ENCODE data around the gene FBXO39. TPM values are rescaled to one million over a fixed set of nuclear protein-coding genes. Genes with fewer than 3 reads are reported as not detected.

FBXO39 gene
- total RNA-seq, 1 experiment from 2014 or later, result not detected

GRCh38 chr17:6796017-6796886 lies 20.2 kb downstream of the FBXO39 start:
- no TSS peak for BruUV-seq (replicated peaks)
- POLR2A ChIA-PET (ENCODE audit: unreplicated experiment), result no interaction called here
- 0 out of 2 replicates have a peak, but pooled peaks have one; percentile 18 for ATAC-seq

GRCh38 chr17:6796887-6797490 lies 21.0 kb downstream of the FBXO39 start:
- Histone ChIP-seq H3K9me3 (ENCODE audit: low read length) (no peaks in the 10 kb centered on the region), H3K4me2 (ENCODE audit: low read length) (peak overlapping the region; percentile 47; the same call in 1 of the 2 replicates), H3K9ac (ENCODE audit: low read length) (peak overlapping the region; percentile 21; the same call in 1 of the 2 replicates), H4K20me1 (ENCODE audit: low read length) (no peaks in the 10 kb centered on the region), H3K4me1 (ENCODE audit: insufficient read depth, low read length) (peaks cover 20% of the 10 kb centered on the region), H3K27ac (ENCODE audit: low read length) (peak overlapping the region; percentile 70), H3F3A (ENCODE audit: low read length, unreplicated experiment) (no peaks in the 10 kb centered on the region), H3K79me2 (ENCODE audit: low read length) (no peaks in the 10 kb centered on the region), H3K9me2 (replicated peaks; ENCODE audit: low read length) (no peaks in the 10 kb centered on the region), H3K36me3 (ENCODE audit: low read depth, low read length) (no peaks in the 10 kb centered on the region), H2AFZ (ENCODE audit: low read length) (no peak overlapping the region), H3K27me3 (ENCODE audit: low read length) (no peaks in the 10 kb centered on the region), H3K4me3 (ENCODE audit: low read length) (no peak overlapping the region)
- DNase-seq (peak; percentile 87), ATAC-seq (peak; percentile 75)
- TF ChIP-seq EZH2phosphoT487 (IDR thresholded peaks at IDR 0.05; ENCODE audit: borderline replicate concordance, low read length), result no peak
- TF ChIP-seq EZH2 (IDR thresholded peaks at IDR 0.05; ENCODE audit: low read length, unreplicated experiment), result no peak
- TF ChIP-seq CTCF (conservative IDR thresholded peaks at IDR 0.05; ENCODE audit: low read depth, low read length), result no peak
- BruUV-seq (replicated peaks), result no TSS peak
- ChIA-PET POLR2A (ENCODE audit: unreplicated experiment) (no interaction called here), CTCF (interaction anchor here (0.6 kb wide), 1 partner anchor 25 kb away, joined by 3 read pairs; no protein-coding TSS in a partner anchor)
- intact Hi-C loops (cut with micrococcal nuclease), result no loop called here

More at GRCh38 chr17:6796017-6796886, 20.2 kb downstream of the FBXO39 start:
- H3K79me2 ChIP-seq (ENCODE audit: low read length), result no peaks in the 10 kb centered on the region
- intact Hi-C loops (cut with micrococcal nuclease), result no loop called here
- H3F3A ChIP-seq (ENCODE audit: low read length, unreplicated experiment), result no peaks in the 10 kb centered on the region
- CTCF ChIA-PET, result interaction anchor here (0.6 kb wide), 1 partner anchor 47 kb away, joined by 3 read pairs; no protein-coding TSS in a partner anchor
- TF ChIP-seq EZH2phosphoT487 (IDR thresholded peaks at IDR 0.05; ENCODE audit: borderline replicate concordance, low read length), result no peak
- no peak for TF ChIP-seq EZH2 (IDR thresholded peaks at IDR 0.05; ENCODE audit: low read length, unreplicated experiment)
- TF ChIP-seq CTCF (conservative IDR thresholded peaks at IDR 0.05; ENCODE audit: low read depth, low read length), result no peak
- DNase-seq, result peak; percentile 6
- peak overlapping the region; percentile 6; the same call in 1 of the 2 replicates for H3K9ac ChIP-seq (ENCODE audit: low read length)
- no peaks in the 10 kb centered on the region; the same call in 1 of the 2 replicates for H3K27me3 ChIP-seq (ENCODE audit: low read length)
- H3K27ac ChIP-seq (ENCODE audit: low read length), result peak overlapping the region; percentile 64
- no peaks in the 10 kb centered on the region for H3K9me2 ChIP-seq (replicated peaks; ENCODE audit: low read length)
- H3K36me3 ChIP-seq (ENCODE audit: low read depth, low read length), result no peaks in the 10 kb centered on the region
- no peaks in the 10 kb centered on the region for H3K9me3 ChIP-seq (ENCODE audit: low read length)
- H3K4me3 ChIP-seq (ENCODE audit: low read length), result no peak overlapping the region
- no peaks in the 10 kb centered on the region for H4K20me1 ChIP-seq (ENCODE audit: low read length)
- no peak overlapping the region for H2AFZ ChIP-seq (ENCODE audit: low read length)
- peaks cover 20% of the 10 kb centered on the region for H3K4me1 ChIP-seq (ENCODE audit: insufficient read depth, low read length)
- H3K4me2 ChIP-seq (ENCODE audit: low read length), result no peak overlapping the region

Measured in PC-3 (cell line).